ENCODE data around the gene ARHGEF25.
"Not testable (repeated sequence)": the region's sequence is repeated elsewhere in the genome, so short reads cannot be mapped to it uniquely, and the experiment has no call there.

Gene ARHGEF25

DNA sequence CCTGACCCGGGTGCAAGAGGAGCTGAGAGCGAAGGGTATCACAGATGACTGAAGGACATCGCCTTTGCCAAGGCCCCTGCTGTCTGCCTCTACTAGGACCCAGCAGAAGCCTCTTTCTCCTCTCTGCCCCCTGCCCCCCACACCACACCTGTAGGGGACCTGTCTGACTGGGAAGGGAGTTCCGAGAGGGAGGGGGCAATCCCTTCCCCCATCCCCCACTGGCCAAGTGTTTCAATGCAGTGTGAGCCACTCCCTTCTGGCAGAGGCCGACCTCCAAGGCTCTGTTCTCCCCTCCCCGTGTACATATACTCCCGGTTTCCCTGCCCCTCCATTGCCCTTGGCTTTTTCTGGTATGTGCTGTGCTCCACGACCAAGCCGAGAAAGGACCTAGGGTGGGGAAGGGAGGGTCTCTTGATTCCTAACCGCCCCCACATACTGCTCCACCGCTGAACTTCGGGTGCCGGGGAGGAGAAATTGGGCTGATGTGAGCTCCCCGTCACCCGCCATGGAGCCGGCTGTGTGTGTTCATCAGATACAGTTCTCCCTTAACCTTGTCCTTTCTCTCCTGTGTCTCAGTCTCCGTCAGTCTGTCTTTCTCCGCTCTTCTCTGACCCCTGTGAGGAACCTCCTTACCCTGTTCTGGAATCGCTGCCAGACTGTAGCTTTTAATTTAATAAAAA is 2.0 kb upstream of the ARHGEF25 start:
- DNase-seq (ENCODE audit: low read depth, low spot score), result no peak

DNA sequence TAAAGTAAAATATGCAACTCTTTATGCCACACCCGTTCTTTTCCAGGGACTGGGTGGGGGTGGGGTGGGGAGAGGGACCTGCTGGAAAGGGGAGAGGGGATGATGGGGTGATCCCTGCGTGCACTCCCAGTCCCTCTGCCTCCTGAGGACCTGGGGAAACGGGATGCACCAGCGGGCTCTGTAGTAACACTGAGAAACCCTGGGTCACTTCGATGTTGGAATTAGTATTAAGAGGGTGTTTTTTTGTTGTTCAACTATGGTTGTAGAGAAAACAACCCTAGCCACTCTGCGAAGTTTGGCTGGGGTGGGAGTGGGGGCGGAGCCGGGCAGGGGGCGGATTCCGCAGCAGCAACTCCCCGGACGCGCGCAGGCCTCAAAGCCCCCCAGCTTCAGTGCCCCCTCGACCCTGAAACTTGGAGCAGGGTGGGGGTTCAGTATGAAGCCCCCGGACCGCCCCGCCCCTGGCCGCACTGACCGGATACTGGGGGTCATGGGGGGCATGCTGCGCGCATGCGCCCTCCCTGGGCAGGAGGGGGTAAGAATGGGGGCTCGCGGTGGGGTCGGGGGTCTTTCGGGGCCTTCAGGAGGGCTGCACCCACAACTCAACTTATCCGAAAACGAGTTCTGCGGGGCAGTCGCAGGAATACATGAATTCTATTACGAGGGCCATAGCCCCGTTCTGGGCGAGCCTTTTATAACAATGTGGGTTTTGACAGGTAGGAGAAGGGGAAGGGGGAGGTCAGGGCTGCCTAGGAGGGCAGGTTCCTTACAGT is 1.3 kb upstream of the ARHGEF25 start:
- DNase-seq (ENCODE audit: low read depth, low spot score), result no peak

DNA sequence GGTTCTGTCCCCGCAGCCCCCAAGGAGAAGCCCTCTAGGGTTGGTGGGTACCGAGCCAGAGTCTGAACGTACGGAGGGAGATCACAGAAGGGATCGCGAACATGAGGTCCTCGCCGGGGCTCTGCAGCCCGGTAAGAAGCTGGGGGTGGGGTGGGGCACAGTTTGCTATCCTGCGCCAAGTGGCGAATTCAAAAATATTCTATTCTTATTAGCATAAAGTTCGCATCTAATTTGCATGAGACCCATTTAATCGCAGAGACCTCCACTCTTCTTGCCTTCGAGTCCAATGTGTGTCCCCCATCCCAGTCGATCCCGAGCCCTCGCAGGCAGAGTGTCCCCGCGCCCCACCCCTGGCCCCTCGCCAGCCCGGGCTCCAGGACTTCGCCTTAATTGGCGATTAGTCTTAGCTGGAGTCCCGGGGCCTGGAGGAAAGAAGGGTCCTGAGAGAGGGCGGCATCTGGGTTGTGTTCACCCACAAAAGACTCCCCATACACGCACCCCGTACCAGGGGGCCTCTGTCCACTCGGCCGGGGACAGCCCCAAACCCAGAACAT is 604 bp upstream of the ARHGEF25 start:
- DNase-seq (ENCODE audit: low read depth, low spot score), result no peak

DNA sequence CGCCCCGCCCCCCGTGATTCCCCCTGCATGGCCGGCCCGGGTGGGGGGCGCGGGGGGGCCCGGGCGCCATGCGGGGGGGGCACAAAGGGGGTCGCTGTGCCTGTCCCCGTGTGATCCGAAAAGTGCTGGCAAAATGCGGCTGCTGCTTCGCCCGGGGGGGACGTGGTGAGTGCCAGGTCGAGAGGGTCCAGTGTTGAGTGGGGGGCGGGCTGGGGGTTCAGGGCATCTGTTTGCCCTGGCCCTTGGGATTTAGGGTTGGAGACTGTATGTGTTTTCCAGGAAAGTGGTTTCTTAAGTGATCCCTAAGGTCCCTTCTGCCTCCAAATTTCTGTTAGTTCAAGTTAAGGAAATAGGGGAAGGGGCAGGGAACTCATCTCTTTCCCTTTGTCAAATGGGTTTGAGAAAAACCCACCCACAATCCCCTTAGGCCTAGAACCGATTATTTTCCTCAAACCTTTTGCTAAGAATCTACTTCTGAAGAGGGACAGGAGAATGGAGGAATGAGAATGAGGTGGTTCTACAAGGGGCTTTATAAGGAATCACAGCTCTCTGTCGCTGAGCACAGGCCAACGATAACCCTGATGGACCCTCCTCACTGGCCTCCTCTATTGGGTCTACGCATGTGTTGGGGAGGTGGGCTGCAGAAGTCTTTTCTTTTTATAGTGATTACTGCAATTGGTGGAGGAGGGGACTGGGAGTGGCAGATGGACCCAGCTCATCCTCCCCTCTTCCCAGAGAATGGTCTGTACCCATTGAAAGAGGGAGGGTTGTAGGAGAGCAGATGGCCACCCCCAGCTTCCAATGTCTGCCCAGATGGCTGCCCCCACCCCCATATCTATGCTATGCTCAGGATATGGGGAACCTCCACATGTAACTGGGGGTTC is 834 bp downstream of the ARHGEF25 start:
- no peak for DNase-seq (ENCODE audit: low read depth, low spot score)

DNA sequence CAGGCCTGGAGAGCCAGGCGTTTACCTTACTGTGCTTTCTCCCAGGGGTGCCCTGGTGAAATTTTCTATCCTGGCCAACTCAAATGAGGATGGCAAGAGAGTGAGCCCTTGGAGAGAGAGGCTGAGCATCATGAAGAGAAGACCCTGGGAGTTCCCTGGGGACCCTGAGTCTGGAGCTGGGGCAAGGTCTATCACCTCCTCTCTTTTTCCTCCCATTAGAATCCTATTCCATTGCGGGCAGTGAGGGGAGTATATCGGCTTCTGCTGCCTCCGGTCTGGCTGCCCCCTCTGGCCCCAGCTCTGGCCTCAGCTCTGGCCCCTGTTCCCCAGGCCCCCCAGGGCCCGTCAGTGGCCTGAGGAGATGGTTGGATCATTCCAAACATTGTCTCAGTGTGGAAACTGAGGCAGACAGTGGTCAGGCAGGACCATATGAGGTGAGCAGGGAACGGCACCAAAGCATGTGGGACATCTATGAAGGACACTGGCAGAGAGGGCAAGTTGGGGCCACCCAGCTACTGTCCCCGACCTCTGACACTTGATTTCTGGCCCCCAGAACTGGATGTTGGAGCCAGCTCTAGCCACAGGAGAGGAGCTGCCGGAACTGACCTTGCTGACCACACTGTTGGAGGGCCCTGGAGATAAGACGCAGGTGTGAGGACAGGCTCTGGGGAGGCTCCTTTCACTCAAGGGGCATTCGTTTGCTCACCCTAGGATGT is 1.6 kb downstream of the ARHGEF25 start:
- no peak for DNase-seq (ENCODE audit: low read depth, low spot score)

DNA sequence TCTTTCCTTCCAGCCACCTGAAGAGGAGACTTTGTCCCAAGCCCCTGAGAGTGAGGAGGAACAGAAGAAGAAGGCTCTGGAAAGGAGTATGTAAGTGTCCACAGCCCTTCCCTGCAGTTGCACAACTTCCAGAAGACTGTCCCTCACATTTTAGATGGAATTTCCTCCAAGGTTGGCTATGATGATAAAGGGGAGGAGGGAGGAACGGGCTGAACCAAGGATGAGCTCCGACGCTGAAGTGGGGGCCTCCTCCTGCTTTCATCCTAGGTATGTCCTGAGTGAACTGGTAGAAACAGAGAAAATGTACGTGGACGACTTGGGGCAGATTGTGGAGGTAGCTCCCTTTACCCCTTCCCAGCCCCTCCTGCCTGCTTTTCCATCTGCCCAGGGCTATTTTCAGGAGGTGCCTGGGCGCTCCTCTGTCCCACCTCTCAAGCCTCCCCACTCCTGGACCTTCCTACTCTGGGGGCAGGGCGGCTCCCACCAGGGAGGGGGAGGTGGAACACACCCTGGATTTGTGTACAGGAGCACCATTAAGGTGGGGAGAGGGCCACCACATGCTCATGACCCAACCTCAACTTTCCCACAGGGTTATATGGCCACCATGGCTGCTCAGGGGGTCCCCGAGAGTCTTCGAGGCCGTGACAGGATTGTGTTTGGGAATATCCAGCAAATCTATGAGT is 2.3 kb downstream of the ARHGEF25 start:
- DNase-seq (ENCODE audit: low read depth, low spot score), result no peak

DNA sequence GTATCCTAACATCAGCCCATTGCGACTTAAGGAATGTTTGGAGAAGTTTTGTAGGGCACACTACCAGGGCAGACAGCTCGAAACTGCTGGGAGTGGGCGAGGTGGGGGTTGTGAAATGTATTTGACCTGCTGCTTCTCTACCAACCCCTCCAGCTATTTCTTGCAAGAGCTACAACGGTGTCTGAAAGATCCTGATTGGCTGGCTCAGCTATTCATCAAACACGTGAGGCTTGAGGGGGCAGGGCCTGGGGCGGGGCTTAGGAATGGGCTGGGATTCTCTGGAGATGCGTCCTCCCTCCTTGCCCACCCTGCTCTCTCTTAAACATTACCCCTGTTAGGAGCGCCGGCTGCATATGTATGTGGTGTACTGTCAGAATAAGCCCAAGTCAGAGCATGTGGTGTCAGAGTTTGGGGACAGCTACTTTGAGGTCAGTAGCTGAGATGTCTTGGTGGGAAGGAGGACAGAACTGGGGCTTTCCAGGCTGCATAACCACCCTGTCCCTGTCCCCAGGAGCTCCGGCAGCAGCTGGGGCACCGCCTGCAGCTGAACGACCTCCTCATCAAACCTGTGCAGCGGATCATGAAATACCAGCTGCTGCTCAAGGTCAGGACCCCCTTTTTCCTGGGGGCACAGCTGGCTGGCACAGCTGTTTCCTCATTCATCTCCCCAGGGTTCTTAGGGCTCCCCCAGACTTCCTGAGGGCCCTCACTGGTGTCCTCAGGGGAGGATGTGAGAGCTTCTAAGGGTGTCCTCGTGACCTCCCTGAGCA is 3.1 kb downstream of the ARHGEF25 start:
- DNase-seq (ENCODE audit: low read depth, low spot score), result no peak

DNA sequence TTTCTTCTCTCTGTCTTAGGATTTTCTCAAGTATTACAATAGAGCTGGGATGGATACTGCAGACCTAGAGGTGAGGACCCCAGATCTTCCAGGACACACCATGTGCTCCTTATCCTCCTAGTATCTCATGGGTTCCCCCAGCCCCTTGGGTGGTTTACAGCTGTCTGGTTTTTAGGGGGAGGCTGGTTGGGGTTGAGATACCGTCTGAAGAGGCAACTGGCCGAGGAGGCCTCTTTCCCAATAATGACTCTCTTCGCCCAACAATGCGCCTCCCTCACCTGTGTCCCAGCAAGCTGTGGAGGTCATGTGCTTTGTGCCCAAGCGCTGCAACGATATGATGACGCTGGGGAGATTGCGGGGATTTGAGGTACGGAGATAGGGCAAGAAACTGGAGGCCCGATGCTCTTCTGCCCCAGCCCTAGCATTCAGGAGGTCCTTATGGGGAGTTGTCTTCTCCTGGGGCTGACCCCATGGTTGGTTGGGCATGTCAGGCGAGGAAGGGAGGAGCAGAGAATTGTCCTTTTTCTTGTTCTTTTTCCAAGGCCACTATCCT is 3.8 kb downstream of the ARHGEF25 start:
- no peak for DNase-seq (ENCODE audit: low read depth, low spot score)

DNA sequence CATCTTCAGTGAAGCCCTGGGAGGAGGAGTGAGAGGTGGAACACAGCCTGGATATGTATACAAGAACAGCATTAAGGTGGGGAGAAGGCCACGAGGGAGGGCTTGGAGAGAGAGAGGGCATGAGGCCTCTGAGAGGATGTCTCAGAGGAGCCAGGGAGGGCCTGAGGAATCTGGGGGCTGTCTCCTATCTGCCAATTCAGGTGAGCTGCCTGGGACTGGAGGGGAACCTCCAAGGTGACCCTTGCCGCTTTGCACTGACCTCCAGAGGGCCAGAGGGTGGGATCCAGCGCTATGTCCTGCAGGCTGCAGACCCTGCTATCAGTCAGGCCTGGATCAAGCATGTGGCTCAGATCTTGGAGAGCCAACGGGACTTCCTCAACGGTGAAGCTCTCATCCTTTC is 4.4 kb downstream of the ARHGEF25 start:
- DNase-seq (ENCODE audit: low read depth, low spot score), result no peak

DNA sequence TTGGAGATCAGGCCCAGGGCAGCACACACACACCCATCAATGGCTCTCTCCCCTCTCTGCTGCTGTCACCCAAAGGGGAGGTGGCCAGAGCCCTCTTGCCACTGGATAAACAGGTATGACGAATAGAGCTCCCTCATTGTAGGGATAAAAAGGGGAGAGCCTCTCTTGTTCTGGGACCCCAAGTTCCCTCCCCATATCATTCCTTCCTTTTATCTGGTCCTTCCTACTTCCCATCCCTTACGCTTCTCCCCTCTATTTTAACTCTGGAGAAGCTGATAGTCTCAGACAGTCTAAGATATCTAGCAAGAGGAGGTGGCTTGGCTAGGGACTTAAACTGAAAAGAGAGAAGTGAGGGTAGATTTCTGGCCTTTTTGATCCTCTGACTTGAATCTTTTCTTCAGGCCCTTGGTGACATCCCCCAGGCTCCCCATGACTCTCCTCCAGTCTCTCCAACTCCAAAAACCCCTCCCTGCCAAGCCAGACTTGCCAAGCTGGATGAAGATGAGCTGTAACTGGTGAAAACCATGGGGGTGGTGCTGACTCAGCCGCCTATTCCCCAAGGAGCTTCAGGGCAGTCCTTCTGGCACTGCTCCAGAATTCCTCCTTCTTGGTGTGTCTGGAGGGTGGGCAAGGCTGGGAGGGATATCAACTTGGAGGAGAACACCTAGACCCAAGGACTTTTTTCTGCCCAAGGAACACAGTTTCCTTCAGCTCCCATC is 5.3 kb downstream of the ARHGEF25 start:
- no peak for DNase-seq (ENCODE audit: low read depth, low spot score)

DNA sequence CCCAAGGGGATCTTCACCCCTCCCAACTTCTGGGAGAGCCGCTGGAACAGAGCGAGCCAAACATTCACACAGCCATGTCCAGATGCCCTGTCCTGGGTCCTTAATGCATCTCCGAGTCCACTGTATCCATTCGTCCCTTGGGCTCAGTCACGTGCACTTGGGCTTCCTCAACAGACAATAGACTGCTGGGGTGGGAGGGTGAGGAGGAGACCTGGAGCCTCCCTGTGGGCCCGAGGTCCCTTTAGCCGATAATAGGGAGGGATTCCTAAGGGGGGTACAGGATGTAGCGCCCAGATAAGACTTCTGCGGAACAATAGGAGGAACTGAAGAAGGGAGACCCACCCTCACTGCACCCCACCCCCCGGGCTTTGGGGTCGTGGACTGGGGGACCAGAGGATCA is 6.7 kb downstream of the ARHGEF25 start:
- DNase-seq (ENCODE audit: low read depth, low spot score), result no peak

DNA sequence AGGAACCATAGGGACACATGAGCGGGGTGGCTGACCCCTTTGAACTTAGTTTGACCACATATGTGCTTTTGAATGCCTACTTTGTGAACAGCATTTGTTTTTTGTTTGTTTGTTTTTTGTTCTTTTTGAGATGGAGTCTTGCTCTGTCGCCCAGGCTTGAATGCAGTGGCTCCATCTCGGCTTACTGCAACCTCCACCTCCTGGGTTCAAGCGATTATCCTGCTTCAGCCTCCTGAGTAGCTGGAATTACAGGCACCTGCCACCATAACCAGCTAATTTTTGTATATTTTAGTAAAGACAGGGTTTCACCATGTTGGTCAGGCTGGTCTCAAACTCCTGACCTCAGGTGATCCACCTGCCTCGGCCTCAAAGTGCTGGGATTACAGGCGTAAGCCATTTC is 7.2 kb downstream of the ARHGEF25 start:
- not testable (repeated sequence) for DNase-seq (ENCODE audit: low read depth, low spot score)

DNA sequence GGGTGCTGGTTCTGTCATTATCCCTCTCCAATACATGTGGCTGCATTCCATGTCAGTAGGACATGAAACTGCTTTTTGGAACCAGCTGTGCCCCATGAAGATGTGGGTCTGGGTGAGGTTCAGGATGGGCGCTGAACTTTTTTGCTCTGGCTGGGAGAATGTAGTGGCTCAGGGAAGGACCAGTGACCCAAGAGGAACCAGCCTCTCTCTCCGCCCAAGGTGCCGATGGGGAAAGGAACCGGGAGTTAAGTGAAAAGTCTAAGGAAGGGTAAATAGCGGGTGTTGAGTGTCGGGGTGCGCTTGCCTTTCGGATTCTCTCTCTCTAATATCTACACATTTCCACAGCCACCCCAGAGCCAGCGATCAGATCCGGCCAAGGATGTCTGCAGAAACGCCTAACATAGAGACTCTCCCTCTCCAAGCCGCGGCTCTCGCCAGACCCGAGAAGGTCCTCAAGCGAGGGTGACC is 7.8 kb downstream of the ARHGEF25 start:
- no peak for DNase-seq (ENCODE audit: low read depth, low spot score)

DNA sequence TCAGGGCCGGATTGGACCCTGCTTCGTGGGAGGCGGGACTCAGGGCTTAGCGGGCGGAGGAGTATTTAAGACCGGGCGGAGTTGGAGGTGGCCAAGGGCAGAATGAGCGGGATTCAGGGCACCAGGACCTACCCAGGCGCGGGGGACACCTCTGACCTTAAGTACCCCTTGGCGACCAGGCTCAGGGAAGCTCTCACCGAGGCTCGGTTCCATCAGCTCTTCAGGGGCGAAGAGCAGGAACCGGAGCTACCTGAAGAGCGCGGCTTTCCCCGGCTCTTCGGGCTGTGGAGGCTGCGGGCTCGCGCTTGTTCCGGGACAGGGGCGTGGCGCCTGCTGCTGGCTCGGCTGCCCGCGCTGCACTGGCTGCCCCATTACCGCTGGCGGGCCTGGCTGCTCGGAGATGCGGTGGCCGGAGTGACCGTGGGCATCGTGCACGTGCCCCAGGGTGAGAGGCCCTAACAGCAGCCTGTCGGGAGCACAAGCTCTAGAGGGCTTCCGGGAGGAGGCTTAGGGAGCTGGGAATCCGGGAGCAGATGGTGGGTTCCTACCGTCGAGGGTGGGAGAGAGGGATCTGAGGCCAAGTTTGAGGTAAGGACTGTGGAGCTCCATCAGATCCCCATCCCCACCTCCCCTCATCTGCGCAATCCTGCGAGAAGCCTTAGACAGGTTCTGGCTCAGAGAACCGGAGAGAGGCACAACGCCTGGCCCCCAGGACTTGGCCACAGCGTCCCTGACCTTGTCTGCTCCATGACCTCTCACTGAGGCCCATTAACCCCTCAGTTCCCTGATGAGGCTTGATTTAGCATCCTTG is 8.4 kb downstream of the ARHGEF25 start:
- DNase-seq (ENCODE audit: low read depth, low spot score), result no peak

DNA sequence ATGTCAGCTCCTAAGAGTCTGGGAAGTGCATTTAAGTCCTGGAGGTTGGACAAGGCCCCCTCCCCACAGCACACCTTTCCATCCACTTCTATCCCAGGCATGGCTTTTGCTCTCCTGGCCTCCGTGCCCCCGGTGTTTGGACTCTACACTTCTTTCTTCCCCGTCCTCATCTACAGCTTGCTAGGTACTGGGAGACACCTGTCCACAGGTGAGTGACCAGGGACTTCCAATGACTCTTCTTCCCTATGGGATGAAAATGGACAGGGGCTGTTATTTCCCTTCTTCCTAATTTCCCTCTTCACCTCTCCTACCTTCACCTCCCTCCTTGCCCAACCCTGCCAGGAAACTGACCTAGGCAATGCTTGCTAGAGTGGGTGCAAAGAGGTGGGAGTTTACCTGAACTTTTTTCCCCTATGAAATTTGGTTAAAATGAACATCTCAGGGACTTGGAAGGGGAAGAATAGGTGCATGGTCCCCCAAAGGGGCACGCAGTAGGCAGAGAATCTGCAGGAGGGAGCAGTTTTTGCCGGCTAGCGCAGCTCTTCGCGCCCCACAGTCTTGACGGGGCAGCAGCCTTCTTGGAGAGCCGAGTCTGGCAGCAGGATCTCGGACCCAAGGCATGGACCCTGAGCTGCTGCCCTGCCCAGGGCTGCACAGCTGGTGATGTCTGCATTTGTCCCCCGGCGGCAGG is 9.2 kb downstream of the ARHGEF25 start:
- DNase-seq (ENCODE audit: low read depth, low spot score), result no peak

DNA sequence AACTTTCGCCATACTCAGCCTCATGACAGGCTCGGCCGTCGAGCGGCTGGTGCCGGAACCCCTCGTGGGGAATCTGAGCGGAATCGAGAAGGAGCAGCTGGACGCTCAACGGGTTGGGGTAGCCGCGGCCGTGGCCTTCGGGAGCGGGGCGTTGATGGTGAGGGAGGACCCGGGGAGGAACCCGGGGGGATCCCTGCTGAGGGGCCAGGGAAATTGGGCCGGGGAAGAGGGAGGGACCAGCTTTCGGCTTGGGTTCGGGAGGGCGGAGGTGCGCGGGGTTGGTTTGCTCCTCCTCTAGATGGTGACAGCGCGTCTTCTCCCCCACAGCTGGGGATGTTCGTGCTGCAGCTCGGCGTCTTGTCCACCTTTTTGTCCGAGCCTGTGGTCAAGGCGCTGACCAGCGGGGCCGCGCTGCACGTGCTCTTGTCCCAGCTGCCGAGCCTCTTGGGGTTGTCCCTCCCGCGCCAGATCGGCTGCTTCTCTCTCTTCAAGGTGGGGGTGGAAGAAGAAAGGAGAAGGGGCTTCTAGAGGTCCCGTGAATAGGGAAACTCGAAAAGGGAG is 9.8 kb downstream of the ARHGEF25 start:
- no peak for DNase-seq (ENCODE audit: low read depth, low spot score)

Data from iPS DF 19.7 (cell line).